Measurements from ENCODE around the gene MCF2L2.
"Not testable (repeated sequence)": the region's sequence is repeated elsewhere in the genome, so short reads cannot be mapped to it uniquely, and the experiment has no call there.

Gene MCF2L2

DNA sequence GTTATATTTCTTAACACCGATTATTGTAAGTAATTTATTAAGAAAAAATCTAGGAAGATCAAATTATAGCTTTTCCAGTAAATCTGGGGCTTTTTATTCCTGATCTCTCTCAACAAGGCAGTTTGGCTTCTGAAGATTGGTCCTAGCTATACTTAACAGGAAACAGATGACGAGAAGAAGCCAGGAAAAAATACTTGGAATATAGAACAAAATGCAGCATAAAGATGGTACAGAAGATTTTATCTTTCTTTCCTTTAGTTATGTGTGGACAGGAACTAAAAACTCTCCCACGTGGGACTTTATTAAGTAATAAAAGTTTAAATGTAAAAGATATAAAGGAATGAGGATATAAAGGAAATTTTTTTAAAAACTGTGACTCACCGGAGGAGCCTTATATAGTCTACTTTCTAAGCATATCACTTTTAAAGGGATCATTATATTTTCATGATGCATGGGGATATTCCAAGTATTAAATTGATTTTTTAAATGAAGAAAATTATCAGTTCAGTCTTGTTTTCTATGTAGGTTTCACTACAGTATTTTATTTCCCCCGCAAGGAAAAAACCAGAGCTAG is 167.2 kb downstream of the MCF2L2 start:
- DNase-seq, result no peak

DNA sequence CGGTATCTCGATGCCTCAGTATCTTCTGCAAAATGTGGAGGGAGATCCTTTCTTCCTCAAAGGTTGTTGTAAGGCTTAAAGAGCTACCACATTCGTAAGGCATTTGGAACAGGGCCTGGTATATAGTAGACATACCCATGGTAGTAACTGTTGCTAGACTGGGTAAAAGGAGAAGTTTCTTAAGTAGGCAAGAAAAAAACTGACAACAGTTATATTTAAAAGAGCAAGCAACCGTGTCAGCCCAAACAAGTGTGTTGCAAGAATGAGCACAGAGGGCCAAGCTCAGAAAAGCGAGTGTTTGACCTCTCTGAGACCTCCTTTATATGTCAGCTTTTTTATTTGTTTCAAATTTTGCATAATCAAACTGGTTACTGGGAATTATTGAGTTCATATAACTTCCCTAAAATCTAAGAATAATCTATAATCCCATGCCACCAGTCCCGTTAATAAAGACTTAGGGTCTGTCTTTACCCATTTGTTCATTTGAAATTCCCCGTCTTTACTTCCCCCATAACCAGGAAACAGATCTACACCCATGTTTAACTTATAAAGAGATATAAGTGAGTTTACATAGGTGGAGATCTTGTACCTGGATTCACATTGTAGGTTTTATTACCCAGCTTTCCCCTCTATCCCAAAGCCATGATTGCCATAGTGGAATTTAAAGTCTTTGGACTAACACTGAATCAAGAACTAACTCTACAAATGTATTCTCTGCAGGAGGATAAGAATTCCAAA is 168.1 kb downstream of the MCF2L2 start:
- no peak for DNase-seq

DNA sequence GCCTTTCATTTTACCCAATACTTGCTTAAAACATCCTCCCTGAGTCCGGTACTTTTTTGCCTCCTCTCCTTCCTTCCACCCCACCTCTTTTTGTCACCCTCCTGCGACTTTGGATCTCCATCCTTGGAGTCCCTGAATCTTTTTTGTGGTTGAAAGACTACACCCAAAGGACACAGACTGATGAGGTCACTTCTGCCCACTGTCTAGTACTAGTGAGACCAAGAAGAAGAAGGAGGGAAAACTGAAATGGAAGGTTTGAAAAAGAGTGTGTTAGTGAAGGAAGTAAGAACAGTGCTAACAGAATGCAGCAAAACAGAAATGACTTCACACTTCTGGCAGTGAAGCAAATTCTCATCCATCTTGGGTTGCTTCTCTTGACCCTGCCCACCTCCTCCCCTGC is 168.8 kb downstream of the MCF2L2 start:
- no peak for DNase-seq

DNA sequence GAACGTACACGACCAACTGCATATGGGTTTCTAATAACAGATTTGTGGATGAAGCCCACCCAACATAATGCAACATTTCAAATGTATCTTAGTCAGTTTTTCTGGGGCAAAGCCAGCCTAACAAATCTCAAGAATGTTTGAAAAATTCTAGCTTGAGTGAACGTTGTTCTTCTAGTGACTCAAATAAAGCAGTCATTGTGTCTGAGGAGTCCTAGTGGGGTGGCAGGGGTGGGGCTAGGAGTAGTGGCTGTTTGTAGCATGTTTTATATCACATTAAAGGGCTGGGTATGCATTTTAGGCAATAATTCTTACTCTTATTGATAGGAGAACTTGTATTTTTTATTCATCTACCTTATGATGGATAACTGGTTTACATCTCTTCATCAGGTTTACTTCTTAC is 169.3 kb downstream of the MCF2L2 start:
- no peak for DNase-seq

DNA sequence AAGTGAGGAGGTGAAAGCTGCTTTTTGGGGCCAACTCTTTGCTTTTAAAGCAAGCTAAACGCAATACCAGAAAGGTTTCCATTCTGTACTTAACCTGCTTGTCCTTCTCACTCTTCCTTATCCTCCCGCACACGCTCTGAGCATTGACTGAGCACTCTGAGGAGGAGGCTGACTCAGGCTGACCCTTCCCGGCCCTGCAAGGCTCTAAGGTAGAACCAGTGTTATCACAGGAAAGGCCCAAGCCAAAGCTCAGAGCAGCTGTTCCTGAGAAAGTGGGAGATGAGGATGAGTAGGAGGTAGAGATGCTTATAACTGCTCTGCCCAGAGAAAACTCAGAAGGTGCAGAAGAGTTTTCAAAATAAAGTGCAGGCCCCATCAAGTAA is 173.1 kb downstream of the MCF2L2 start:
- DNase-seq, result no peak

DNA sequence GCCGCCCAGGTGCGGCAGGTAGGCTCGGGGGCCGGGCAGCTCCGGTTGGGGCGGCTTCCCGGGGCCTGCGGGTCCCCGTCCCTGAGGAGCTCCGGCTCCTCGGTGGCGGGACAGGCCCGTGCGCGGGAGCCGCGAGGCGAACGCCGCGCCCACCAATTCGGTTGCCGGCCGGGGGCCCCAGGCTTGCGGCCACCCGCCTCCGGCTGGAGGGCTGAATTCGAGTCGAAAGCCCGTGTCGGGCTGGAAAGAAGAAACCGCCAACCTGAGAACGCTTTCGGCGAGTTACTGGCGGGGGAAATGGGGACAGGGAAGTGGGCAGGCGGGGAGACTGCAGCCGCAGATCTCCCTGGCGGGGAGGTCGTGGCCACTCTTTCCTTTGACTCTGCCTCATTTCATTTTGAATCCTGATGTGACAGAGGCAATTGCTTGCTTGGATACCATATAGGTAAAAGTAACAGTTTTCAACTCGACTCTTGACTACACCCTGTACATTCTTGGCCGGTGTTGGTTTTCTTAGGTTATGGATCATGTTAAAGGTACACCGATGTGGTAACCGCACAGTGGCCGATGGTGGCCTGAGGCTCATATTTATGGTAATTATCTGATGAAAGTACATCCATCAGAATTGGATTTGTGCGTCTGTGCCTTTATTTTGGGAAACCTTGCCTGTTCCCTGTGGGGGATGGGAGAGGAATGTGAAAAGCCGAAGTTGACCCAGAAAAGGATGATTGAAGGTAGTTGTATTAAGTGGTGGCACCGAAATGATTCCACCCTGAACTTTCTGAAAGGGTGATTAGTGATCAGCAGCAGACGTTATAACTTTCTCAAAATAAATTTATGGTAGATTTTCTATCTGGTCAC is 173.7 kb downstream of the MCF2L2 start:
- DNase-seq, result no peak

DNA sequence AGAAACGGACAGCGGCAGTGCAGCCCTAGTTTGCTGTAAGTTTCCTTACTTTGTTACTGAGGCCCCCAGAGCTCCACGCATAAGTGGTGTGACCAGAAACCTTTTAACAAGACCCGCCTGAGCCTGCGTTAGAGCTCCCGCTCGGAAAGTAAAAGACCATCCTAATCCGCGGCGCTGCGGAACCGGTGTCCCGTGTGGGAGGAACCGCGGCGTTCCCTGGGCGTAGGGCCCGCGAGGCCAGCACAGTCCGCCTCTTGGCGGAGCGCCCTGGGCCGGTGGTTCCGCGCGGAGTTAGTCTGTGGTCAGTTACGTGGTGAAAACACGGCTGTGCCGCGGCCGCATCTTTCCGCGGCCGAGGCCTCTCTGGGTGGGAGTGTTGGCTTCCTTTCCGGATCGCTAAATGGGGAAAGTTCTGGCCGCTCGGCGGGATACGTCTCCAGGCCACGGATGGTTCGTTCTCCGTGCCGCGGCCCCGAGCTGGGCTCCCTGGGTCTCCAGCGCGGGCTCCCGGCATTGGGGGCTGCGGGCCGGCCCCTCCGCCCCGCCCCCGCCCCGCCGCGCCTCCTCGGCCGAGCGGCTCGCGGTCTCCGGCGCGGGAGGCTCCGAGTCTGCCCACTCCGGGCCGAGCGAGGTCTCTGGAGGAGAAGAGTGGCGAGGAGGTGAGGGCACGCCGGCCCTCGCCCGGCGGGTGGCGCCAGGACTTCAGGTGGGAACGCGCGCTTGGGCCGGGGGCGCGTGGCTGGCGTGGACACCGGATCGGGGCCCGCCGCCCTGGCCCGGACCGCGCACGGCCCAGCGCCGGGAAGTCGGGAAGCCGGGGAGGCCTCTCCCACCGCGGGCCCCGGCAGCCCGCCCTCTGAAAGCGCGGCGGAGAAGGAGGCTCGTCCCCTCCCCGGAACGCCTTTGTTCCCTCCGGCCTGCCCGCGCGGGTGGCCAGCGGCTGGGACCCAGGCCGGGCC is 174.6 kb downstream of the MCF2L2 start:
- peak; percentile 27 for DNase-seq

DNA sequence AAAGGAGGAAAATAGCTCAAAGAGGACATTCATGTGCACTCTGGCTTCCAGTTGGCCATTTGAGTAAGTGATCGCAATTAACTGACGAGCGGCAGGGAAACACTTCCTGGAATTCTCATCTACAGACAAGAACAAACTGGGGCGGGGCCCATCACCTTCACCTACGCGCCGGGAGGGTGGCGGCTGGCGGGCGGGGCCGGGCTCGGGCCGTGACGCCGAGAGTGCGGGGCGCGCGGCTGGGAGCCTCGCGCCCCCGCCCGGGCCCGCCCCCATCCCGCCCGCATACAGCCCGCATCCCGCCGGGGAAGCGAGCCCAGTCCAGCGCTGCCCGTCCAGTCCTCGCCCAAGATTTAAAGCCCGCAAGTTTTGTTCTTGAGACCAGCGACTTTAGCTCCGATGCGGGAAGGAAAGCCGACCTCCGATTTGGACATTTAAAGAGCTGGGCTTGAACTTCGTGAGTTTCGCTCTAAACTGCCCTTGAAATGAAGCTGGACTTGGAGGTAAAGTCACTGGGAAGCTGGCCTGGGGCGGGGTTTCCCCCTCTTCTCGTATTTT is 175.4 kb downstream of the MCF2L2 start, which contains the start of gene B3GNT5:
Gene B3GNT5 (plus strand): TSS at position 281 of the 555 bp plus-strand sequence. CDS start 16,546 bp downstream, outside the sequence.
- no peak for DNase-seq

DNA sequence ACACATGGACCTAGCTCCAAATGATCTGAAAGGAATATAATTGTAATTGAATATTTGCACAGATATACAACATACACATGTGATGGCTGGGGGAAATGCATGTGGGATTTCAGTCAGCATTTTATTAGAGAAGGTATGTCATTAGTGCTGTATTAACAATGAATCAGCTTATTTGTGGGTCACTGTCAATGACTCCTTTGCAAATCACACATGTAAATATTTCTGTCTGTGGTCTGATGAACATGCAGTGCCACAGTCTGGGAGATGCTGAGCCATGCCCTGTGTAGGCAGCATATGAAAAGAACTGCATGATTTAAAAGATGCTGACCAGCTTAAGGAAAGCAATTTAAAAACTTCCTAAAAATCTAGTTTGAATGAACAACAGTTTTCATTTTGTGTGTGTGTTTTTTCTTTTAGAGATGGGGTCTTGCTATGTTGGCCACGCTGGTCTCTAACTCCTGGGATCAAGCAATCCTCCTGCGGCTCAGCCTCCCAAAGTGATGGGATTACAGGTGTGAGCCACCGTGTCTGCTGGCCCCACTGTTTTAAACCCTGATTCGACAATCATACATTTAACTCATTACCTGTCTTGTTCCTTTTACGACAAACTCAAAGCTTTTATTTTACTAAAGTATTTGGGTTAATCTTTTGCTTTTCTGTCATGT is 176.2 kb downstream of the MCF2L2 start:
- no peak for DNase-seq

DNA sequence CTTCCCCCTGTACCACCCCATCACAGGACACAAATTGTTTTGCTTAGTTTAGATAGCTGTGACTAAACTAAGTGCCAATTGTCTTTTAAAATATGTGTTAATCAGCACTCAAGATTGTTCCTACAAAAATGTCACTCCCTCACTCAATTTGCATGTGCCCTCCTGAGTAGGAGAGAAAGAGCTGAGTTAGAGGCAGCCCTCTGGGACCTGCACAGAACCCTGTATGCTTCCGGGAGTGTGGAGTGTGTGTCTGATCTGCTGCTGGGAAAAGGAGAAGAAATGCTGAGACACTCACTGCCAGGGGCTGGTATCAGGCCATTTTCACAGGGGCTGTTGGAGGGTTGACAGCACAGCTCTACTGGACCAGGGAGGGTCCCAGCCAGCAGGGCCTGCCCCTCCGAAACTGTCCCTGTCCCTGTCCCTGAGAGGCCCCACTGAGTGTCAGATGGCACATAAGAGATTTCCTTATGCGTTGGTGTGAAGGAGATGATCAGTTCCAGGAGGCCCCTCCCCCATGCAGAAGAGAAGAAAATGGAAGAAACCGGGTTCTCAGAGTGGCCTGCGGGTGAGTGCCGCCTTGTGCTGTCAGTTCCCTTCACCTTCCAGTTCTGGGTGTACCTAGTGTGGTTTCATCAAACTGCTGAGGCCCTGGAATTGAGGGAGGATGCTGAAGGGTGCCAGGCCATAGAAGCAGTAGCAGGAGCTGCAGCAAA is 179.3 kb downstream of the MCF2L2 start:
- no peak for DNase-seq

DNA sequence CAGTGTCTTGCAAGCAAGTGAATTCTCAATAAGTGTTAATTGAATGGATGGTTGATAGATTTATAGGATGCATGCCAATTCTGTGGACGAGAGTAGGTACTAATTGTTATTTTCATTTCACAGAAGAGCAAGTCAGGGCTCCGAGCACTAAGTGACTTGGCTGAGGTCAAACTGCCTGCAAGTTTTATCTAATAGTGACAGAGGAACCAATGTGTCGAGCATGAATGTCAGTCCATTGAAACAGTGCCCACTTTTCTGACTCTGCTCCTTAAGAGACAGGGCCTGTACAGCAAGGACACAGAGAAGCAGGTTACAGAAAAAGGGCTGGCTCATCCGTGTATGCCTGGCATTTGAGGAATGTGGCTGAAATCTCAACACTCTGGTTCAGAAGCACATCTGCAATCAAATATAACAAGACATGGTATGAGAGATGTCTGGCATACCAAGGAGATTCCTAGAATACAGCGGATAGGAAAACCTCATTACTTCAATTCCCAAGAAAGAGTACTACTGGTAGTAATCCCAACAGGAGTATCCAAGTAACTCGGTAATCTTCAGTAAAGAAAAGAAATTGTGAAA is 181.3 kb downstream of the MCF2L2 start:
- DNase-seq, result no peak

DNA sequence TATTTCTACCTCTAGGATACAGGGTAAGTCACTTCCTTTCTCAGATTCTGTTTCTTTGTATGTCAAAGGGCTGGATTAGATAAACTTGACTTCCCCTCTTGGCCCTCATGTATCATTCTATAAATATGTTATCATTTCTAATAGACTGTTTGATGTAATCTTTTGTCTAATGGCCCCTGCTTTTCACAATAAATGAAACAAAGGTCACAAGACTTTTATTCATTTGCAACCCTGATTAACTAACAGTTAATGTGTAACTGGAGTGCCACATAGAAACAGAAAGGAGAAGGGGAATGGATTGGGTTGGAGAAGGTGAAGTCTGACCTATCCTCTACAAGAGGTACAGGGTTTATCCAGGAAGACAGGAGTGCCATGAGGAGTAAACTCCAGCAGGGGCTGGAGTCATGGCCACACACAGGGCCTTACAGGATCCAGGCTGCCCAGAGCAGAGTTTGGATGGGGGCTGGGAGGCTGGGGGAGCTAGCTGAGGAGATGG is 183.4 kb downstream of the MCF2L2 start:
- DNase-seq, result no peak

DNA sequence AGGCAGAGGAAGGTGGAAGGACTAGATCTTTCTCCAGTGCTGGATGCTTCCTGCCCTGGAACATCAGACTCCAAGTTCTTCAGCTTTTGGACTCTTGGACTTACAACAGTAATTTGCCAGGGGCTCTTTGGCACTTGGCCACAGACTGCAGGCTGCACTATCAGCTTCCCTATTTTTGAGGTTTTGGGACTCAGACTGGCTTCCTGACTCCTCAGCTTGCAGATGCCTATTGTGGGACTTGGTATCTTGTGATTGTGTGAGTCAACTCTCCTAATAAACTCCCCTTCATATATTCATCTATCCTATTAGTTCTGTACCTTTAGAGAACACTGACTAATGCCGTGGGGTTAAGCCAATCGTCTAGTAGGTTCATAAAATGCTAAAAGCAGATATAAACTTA is 184.2 kb downstream of the MCF2L2 start:
- DNase-seq, result no peak

DNA sequence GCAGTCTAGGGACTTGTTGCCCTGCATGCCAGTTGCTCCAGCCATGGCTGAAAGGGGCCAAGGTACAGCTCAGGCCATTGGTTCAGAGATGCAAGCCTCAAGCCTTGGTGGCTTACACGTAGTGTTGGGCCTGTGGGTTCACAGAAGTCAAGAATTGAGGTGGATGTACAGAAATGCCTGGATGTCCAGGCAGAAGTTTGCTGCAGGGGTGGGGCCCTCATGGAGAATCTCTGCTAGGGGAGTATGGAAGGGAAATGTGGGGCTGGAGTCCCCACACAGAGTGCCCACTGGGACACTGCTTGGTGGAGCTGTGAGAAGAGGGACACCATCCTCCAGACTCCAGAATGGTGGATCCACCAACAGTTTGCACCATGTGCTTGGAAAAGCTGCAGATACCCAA is 186.0 kb downstream of the MCF2L2 start:
- DNase-seq, result no peak

DNA sequence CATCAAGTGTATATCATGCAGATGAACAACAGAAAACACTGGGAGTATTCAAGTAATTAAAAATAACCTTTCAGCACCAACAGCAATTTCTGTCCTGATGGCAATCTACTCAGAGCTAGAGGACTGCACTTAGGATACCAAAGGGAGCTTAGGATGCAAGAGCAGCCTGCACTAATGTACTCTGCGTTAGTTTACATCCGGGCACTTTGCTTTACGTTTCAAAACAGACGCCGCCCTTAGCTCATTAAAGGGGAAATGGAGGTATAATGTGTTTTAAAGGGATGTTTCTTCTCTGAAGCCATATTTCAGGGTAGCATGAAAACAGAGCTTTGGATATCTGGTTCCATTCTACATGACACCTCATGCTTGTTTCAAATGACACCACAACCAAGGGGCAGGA is 189.4 kb downstream of the MCF2L2 start:
- no peak for DNase-seq

DNA sequence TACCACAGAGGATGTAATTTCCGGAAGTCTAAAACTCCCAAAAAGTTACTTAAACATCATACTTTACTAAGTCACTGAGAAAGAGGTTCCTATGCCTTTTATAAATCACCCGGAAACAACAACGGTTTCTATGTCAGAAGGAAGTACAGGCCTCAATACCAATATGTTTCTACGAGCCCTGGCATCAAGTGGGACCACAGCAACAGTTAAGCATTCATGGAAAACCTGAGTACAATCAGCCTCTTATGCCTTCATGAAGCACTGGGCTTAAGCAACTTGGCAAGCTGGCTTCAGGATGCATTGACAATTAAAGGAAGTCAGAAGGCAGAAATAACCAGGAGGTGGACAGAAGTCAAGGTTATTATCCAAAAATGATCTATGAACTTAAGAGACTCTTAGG is 194.5 kb downstream of the MCF2L2 start:
- no peak for DNase-seq

DNA sequence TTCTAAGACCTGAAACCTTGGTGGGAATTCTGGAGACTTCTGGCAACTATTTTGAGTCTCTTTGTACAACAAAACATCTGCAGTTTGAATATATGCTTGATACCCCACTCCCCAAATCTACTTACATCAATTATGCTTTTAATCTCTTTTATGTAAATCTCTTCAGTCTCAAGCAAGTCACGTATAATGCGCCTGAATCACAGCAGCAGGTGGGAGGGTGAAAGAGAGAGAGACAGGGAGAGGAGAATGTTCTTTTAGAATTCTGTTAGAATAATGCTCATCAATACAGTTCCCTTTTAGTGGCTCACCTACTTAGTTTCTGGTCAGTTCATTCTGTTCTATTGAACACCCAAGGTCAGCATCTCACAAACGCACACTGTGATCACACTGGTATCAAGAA is 197.6 kb downstream of the MCF2L2 start:
- peak; percentile 89 for DNase-seq

DNA sequence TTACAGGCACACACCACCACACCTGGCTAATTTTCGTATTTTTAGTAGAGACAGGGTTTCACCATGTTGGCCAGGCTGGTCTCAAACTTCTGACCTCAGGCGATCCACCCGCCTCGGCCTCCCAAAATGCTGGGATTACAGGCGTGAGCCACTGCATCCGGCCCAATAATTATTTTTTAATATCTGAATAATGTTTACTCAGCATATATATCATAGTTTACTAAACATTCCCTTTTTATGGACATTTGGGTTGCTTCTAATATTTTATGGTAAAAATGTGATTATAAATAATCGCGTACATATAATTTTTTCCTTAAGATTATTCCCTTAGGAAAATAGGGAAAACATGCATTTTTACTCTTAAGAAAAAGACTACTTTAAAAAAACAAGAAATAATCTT is 198.2 kb downstream of the MCF2L2 start:
- DNase-seq, result not testable (repeated sequence)

DNA sequence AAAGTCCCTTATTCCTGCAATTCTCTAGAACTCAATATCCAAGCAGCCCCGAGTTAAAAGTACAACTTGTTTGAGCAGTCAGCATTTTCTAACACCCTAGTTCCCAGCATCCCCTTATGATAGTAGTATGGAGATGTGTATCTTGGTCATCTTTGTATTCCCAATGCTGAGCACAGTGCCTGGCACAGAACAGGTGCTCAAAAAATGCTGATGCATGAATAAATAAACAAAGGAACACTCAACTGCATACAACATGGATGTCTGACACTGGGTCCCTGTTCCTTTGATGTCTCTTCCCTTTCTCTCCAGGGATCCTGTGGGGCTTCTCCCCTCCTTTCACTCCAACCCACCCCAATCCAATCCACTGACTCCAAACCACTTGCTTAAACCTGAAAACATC is 199.2 kb downstream of the MCF2L2 start:
- no peak for DNase-seq

DNA sequence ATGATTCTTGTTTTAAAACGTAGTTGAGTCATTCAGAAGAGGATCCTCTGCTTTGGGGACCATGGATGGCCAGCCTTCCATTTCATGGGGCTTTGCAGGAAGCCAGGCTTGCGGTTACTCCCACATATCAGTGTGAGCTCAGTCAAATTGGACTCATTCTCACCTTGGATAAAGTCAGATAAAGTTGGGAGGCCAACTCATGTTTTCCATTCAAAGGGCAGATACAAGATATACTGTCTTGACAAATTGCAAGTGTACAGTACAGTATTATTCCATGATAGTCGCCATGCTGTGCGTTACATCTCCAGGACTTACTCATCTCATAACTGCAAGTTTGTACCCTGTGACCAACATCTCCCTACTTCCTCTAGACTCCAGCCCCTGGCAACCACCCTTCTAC is 200.8 kb downstream of the MCF2L2 start:
- no peak for DNase-seq
